Pulmonary artery endothelial cell (primary cell): ENCODE measurements around the gene AIFM3. TPM values are rescaled to one million over a fixed set of nuclear protein-coding genes. Genes with fewer than 3 reads are reported as not detected.
"Not testable (repeated sequence)": the region's sequence is repeated elsewhere in the genome, so short reads cannot be mapped to it uniquely, and the experiment has no call there.

ENCODE experiments used
- DNase-seq: peaks from one replicate; pipeline ENCODE4 v3.0.0-alpha.2; 2011; ENCODE audit warnings: low read depth, low spot score
- total RNA-seq: library from RNA; depleted of rRNA; stranded (reverse); fragments of >200 nt; gene quantifications from 2 replicates; pipeline ENCODE4 v1.2.3, GENCODE V29; 2014

The AIFM3 gene
- total RNA-seq, 1 donor from 2014 or later: 0.07 TPM

GRCh38 chr22:21000987-21001600 is 34.0 kb downstream of the AIFM3 start:
- DNase-seq: no peak

GRCh38 chr22:21001601-21002325 is 34.7 kb downstream of the AIFM3 start, which contains the start of gene THAP7:
Gene THAP7, minus strand, starts transcription at chr22:21002118. Its CDS starts 207 bp downstream, at chr22:21001911.
- peak; percentile 76 for DNase-seq

- no peak for DNase-seq
Observed at GRCh38 chr22:21003782-21004181, 36.7 kb downstream of the AIFM3 start.

GRCh38 chr22:21009208-21009607 is 42.2 kb downstream of the AIFM3 start:
- not testable (repeated sequence) for DNase-seq

- peak; percentile 24 for DNase-seq
Observed at GRCh38 chr22:21009638-21010425, 42.8 kb downstream of the AIFM3 start.

GRCh38 chr22:21010426-21011113 is 43.5 kb downstream of the AIFM3 start:
- DNase-seq: no peak

GRCh38 chr22:21012446-21013407 is 45.7 kb downstream of the AIFM3 start:
- no peak for DNase-seq

- DNase-seq: no peak
Observed at GRCh38 chr22:21013657-21014201, 46.7 kb downstream of the AIFM3 start.

- peak; percentile 64 for DNase-seq
Observed at GRCh38 chr22:21014202-21014725, 47.2 kb downstream of the AIFM3 start.

GRCh38 chr22:21014726-21015465 is 47.8 kb downstream of the AIFM3 start, which contains the start of gene P2RX6:
Gene P2RX6, plus strand, starts transcription at chr22:21015165. Its CDS starts 10 bp downstream, at chr22:21015175.
- DNase-seq: no peak

GRCh38 chr22:21015466-21016006 is 48.5 kb downstream of the AIFM3 start:
- DNase-seq: no peak

- DNase-seq: no peak
Observed at GRCh38 chr22:21016644-21017420, 49.8 kb downstream of the AIFM3 start.

- DNase-seq: no peak
Observed at GRCh38 chr22:21018314-21018713, 51.3 kb downstream of the AIFM3 start.

- no peak for DNase-seq
Observed at GRCh38 chr22:21020802-21021429, 53.9 kb downstream of the AIFM3 start.

- DNase-seq: no peak
Observed at GRCh38 chr22:21022507-21022906, 55.5 kb downstream of the AIFM3 start.

- DNase-seq: no peak
Observed at GRCh38 chr22:21022955-21023614, 56.0 kb downstream of the AIFM3 start.

- no peak for DNase-seq
Observed at GRCh38 chr22:21025266-21025665, 58.2 kb downstream of the AIFM3 start.
